GM18951 (cell line): ENCODE measurements around the gene ABLIM2.

Source experiments
- POLR2A ChIP-seq: IDR thresholded peaks from 4 replicates; pipeline ENCODE4 v1.6.1; 2011; ENCODE audit warnings: mild to moderate bottlenecking; ENCODE audit not compliant: insufficient read length, insufficient read depth; ENCODE audit errors: extremely low read depth
- in situ Hi-C: fragments of 300-500 bp; cut with MboI; formaldehyde crosslinking; loops from one replicate; pipeline ENCODE4 v1.12.0; 2022; ENCODE audit warnings: low sequenced_read_pairs, mixed read lengths, inconsistent platforms; ENCODE audit not compliant: unreplicated experiment

ABLIM2 gene

GRCh38 chr4:8198206-8198905 lies 39.7 kb upstream of the ABLIM2 start:
- TF ChIP-seq POLR2A: no peak

GRCh38 chr4:8197521-8197920 lies 38.9 kb upstream of the ABLIM2 start:
- no peak for TF ChIP-seq POLR2A
- in situ Hi-C loops: no loop called here

More at GRCh38 chr4:8198206-8198905, 39.7 kb upstream of the ABLIM2 start:
- in situ Hi-C loops: no loop called here

GRCh38 chr4:8195841-8196458 lies 37.3 kb upstream of the ABLIM2 start:
- in situ Hi-C loops: no loop called here
- TF ChIP-seq POLR2A: no peak

GRCh38 chr4:8195431-8195830 lies 36.8 kb upstream of the ABLIM2 start:
- no peak for TF ChIP-seq POLR2A
- in situ Hi-C loops: no loop called here

GRCh38 chr4:8194306-8195242 lies 36.0 kb upstream of the ABLIM2 start:
- in situ Hi-C loops: no loop called here
- no peak for TF ChIP-seq POLR2A

- TF ChIP-seq POLR2A: no peak
- in situ Hi-C loops: no loop called here
Measured at GRCh38 chr4:8192748-8193738, 34.4 kb upstream of the ABLIM2 start.

- in situ Hi-C loops: no loop called here
- no peak for TF ChIP-seq POLR2A
Measured at GRCh38 chr4:8191136-8191747, 32.6 kb upstream of the ABLIM2 start.

GRCh38 chr4:8189551-8190466 lies 31.2 kb upstream of the ABLIM2 start:
- in situ Hi-C loops: no loop called here
- no peak for TF ChIP-seq POLR2A

- TF ChIP-seq POLR2A: no peak
- in situ Hi-C loops: no loop called here
Measured at GRCh38 chr4:8188743-8189550, 30.3 kb upstream of the ABLIM2 start.

- in situ Hi-C loops: no loop called here
Measured at GRCh38 chr4:8188085-8188484, 29.5 kb upstream of the ABLIM2 start.

More at GRCh38 chr4:8188085-8188484, 29.5 kb upstream of the ABLIM2 start:
- no peak for TF ChIP-seq POLR2A
